Bronchial epithelial cell (primary cell): Measurements from ENCODE around the gene SDK2. TPM values are rescaled to one million over a fixed set of nuclear protein-coding genes. Genes with fewer than 3 reads are reported as not detected.

ENCODE experiments used
- DNase-seq: peaks from one replicate; pipeline ENCODE4 v3.0.0-alpha.2; 2010; ENCODE audit warnings: low read depth
- FAIRE-seq: peaks from 2 replicates; lab custom pipeline; 2011; peaks lifted over from hg19 to GRCh38; lab: Jason Lieb, UNC
- H3K27me3 ChIP-seq: 2 replicates; pipeline ENCODE4 v1.5.1; 2011; ENCODE audit warnings: low read length; ENCODE audit not compliant: control insufficient read depth, insufficient read depth
- H3K36me3 ChIP-seq: 2 replicates; pipeline ENCODE4 v1.5.1; 2011; ENCODE audit warnings: low read length; ENCODE audit not compliant: control insufficient read depth, insufficient read depth
- H3K4me3 ChIP-seq: 2 replicates; pipeline ENCODE4 v1.5.1; 2011; ENCODE audit warnings: mild to moderate bottlenecking, low read depth, low read length, control low read depth
- total RNA-seq: library from RNA; depleted of rRNA; stranded (reverse); fragments of >200 nt; gene quantifications from 2 replicates; pipeline ENCODE4 v1.2.1, GENCODE V29; 2014
- TF ChIP-seq, protein P1 (sequence below): IDR thresholded peaks from 2 replicates; pipeline ENCODE4 v1.5.1; 2011; ENCODE audit warnings: mild to moderate bottlenecking, moderate library complexity, low read length, control low read depth, inconsistent platforms; ENCODE audit not compliant: insufficient read depth, severe bottlenecking

Gene SDK2
- total RNA-seq, 1 donor from 2014 or later: 2.1 TPM

DNA sequence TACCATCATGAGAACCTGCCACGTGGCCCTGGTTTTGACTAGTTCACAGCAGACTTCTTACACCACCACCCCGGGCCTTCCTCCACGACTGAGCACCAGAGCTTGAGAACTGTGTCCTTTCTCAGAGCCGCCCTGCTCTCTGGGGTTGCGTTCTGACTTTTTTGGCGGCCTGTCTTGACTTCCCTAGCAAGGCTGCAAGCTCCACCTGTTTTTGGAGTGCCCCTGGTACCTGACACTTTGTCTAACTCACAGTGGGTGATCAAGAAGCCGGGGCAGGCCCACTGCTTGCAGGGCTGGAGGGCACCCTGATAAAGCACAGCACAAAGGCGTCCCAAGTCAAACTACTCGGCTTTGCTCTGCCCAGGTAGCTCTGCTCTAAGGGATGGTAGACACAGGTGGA, 154.3 kb downstream of the SDK2 start:
- no peak for DNase-seq
- FAIRE-seq: no peak
- Histone ChIP-seq H3K36me3 (no peaks in the 10 kb centered on the region), H3K4me3 (no peak overlapping the region), H3K27me3 (no peaks in the 10 kb centered on the region)
- TF ChIP-seq, protein P1, sequence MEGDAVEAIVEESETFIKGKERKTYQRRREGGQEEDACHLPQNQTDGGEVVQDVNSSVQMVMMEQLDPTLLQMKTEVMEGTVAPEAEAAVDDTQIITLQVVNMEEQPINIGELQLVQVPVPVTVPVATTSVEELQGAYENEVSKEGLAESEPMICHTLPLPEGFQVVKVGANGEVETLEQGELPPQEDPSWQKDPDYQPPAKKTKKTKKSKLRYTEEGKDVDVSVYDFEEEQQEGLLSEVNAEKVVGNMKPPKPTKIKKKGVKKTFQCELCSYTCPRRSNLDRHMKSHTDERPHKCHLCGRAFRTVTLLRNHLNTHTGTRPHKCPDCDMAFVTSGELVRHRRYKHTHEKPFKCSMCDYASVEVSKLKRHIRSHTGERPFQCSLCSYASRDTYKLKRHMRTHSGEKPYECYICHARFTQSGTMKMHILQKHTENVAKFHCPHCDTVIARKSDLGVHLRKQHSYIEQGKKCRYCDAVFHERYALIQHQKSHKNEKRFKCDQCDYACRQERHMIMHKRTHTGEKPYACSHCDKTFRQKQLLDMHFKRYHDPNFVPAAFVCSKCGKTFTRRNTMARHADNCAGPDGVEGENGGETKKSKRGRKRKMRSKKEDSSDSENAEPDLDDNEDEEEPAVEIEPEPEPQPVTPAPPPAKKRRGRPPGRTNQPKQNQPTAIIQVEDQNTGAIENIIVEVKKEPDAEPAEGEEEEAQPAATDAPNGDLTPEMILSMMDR: no peak

DNA sequence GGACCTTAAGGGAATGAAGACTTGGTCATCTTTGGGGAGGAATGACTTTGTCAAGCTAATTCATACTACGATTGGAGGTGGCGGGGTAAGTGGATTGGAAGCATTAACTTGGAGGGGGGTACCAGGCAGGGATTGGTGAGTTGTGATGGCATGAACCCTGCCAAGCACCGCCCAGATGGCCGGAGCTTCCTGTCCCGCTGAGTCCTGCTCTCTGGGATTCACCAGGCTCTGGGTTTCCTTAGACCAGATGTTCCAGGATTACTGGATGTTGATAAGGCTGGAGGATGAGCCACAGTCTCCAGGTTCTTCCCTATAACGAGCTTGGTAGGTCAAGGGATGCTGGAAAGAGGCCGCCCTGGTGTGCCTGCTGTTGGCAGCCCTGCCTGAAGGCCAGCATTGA, 154.9 kb downstream of the SDK2 start:
- no peaks in the 10 kb centered on the region for H3K36me3 ChIP-seq
- no peak overlapping the region for H3K4me3 ChIP-seq
- no peak for DNase-seq
- TF ChIP-seq, protein P1: no peak
- no peak for FAIRE-seq
- no peaks in the 10 kb centered on the region for H3K27me3 ChIP-seq

DNA sequence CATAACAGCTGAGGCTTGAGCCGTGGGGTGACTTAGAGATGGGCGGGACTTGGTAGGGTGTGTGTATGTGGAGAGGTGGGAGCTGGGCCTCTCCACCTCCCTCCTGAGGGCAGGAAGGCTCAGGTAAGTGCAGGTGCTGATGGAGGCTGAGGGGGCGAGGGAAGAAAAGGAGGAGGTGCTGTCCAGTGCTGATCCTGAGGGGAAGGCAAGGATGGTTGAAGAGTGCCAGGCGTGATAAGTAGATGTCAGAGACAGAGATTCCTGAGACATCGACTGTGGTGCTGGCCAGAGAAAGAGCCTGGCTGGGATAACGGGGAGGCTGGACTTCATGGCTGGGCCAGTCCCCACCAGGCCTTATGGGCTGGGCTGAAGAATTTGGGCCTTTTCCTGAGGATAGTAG, 159.1 kb downstream of the SDK2 start:
- no peaks in the 10 kb centered on the region for H3K27me3 ChIP-seq
- TF ChIP-seq, protein P1: no peak
- FAIRE-seq (no peak), DNase-seq (no peak)
- H3K4me3 ChIP-seq: no peak overlapping the region
- H3K36me3 ChIP-seq: no peaks in the 10 kb centered on the region

DNA sequence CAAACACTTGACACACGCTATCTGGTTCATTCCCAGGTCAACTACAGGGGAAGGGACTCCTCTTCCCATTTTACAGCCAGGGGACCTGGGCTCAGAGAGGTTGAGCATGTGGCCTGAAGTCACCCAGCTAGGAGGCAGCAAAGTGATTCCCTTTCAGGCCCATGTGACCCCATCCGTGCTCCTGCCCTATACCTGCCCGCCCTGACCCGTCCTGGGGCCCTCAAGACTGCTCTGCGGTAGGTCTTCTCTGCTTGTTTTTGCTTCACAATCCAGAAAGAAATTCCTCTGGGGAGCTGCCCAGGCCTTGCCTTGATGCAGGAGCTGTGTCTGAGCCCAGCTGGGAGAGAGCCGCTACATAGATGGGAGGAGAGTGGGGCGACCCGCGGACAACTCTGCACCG, 161.4 kb downstream of the SDK2 start:
- no peak for DNase-seq
- TF ChIP-seq, protein P1: no peak
- H3K4me3 ChIP-seq: no peak overlapping the region
- H3K27me3 ChIP-seq: no peaks in the 10 kb centered on the region
- no peaks in the 10 kb centered on the region for H3K36me3 ChIP-seq
- FAIRE-seq: no peak

DNA sequence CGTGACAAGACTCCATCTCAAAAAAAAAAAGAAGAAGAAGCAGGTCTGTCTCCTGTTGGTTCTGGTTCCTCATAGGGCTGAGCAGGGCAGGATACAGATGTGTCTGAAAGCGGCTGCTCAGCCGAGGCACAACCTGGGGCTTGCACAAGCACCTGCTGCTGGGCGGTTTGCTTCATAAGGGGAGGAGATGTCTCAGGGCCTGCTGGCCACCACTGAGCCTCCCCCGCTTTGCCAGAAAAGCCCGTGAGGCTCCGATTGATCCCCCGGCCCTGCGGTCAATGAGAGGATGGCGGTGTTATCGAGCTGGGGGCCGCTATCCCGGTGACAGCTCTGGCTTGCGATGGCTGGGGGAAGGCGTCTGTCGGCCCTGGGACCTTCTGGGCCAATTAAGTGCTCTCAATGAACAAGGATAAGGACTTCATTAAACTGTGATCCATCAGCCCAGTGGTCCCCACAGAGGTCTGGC, 162.0 kb downstream of the SDK2 start:
- DNase-seq: no peak
- no peak for FAIRE-seq
- Histone ChIP-seq H3K27me3 (no peaks in the 10 kb centered on the region), H3K4me3 (no peak overlapping the region), H3K36me3 (no peaks in the 10 kb centered on the region)
- TF ChIP-seq, protein P1: no peak

DNA sequence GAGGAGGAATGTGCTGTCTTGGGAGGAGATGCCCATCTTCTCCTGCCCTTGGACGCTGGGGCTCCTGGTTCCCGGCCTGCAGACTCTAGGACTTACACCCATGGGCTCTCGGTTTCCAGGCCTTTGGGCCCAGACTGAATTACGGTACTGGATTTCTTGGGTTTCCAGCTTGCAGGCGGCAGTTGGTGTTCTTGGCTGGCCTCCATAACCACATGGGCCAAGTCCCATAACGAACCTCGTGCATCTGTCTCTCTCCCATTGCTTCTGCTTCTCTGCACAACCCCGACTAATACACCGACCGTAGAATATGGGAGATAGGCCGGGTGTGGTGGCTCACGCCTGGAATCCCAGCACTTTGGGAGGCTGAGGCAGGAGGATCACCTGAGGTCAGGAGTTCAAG, 162.6 kb downstream of the SDK2 start:
- FAIRE-seq: no peak
- TF ChIP-seq, protein P1: no peak
- no peak overlapping the region for H3K4me3 ChIP-seq
- DNase-seq: no peak
- no peaks in the 10 kb centered on the region for H3K36me3 ChIP-seq
- no peaks in the 10 kb centered on the region for H3K27me3 ChIP-seq
